HCT116 (cell line): ENCODE data around the gene SLC25A33. TPM values are rescaled to one million over a fixed set of nuclear protein-coding genes. Genes with fewer than 3 reads are reported as not detected.
"Not testable (repeated sequence)": the region's sequence is repeated elsewhere in the genome, so short reads cannot be mapped to it uniquely, and the experiment has no call there.

Experiments used
- ATAC-seq: fragments of 200-7000 bp; cut with Tn5 transposase; 2 replicates; pipeline ENCODE4 v1.9.1; 2020; ENCODE audit warnings: mild to moderate bottlenecking, moderate library complexity
- BruUV-seq: library from RNA; stranded (reverse); fragments of 400-500 nt; replicated peaks from 2 replicates; lab custom pipeline; 2021; lab: Mats Ljungman, UMichigan
- CTCF ChIA-PET: fragments of 300-600 bp; sonication (Branson Sonifier 250); formaldehyde crosslinking; loops from one replicate; lab custom pipeline; 2021; ENCODE audit warnings: antibody characterized with exemption; lab: Charles Lee
- POLR2A ChIA-PET: fragments of 300-600, 350-600 bp; sonication (Branson Sonifier 250); formaldehyde crosslinking; loops from one replicate; lab custom pipeline; 2021; ENCODE audit warnings: antibody characterized with exemption; lab: Charles Lee
- RAD21 ChIA-PET, 2 experiments: fragments of 300-600 bp; sonication (Branson Sonifier 250); formaldehyde crosslinking; loops; one replicate each; lab custom pipeline; 2023; ENCODE audit warnings: low total read pairs in 2 of 2; ENCODE audit not compliant: uncharacterized antibody in 2 of 2, unreplicated experiment in 2 of 2, low non-redundant PET in 1 of 2; lab: Charles Lee
- DNase-seq: peaks from one replicate; pipeline ENCODE4 v3.0.0-alpha.2; 2010; ENCODE audit warnings: low read depth, low spot score
- H2AFZ ChIP-seq: fragments of 200-600 bp; shearing (Covaris generic), sonication (generic); 2 replicates; pipeline ENCODE4 v1.6.1; 2017; ENCODE audit warnings: low read depth, mixed run types, mixed read lengths, antibody characterized with exemption, low read length; ENCODE audit not compliant: poor library complexity, severe bottlenecking
- H3K27ac ChIP-seq: 2 replicates; pipeline ENCODE4 v1.5.1; 2012; ENCODE audit warnings: low read depth, low read length
- H3K27me3 ChIP-seq: fragments of 200-600 bp; sonication (generic); 2 replicates; pipeline ENCODE4 v1.6.1; 2016; ENCODE audit warnings: mixed run types, low read length, mixed read lengths; ENCODE audit not compliant: insufficient read depth
- H3K36me3 ChIP-seq, 2 experiments: fragments of 200-500 bp in 1 of 2; fragments of 200-600 bp in 1 of 2; sonication (Bioruptor generic) in 1 of 2; sonication (generic) in 1 of 2; 2 replicates each; pipeline versions ENCODE4 v1.5.1 to v1.6.1; 2014 to 2016; ENCODE audit warnings: low read length in 2 of 2, inconsistent platforms in 1 of 2, mixed read lengths in 1 of 2, mixed run types in 1 of 2; ENCODE audit not compliant: insufficient read depth in 2 of 2, control insufficient read depth in 1 of 2
- H3K4me1 ChIP-seq, 2 experiments: fragments of 200-600 bp in 1 of 2; sonication (generic) in 1 of 2; 2 replicates each; pipeline versions ENCODE4 v1.5.1 to v1.6.1; 2012 to 2017; ENCODE audit warnings: low read length in 2 of 2, inconsistent platforms in 1 of 2, mild to moderate bottlenecking in 1 of 2, mixed read lengths in 1 of 2, mixed run types in 1 of 2, moderate library complexity in 1 of 2; ENCODE audit not compliant: insufficient read depth in 2 of 2, control insufficient read depth in 1 of 2
- H3K4me2 ChIP-seq: fragments of 200-600 bp; sonication (generic); 2 replicates; pipeline ENCODE4 v1.6.1; 2017; ENCODE audit warnings: mixed run types, low read length, mixed read lengths
- H3K4me3 ChIP-seq, 2 experiments: fragments of 200-600 bp in 1 of 2; sonication (generic) in 1 of 2; replicated peaks in 1 of 2; 2 replicates each; pipeline ENCODE4 v1.5.1; 2011 to 2016; ENCODE audit warnings: low read length in 2 of 2, control low read depth in 1 of 2, low read depth in 1 of 2, mild to moderate bottlenecking in 1 of 2, mixed read lengths in 1 of 2, mixed run types in 1 of 2
- H3K79me2 ChIP-seq: fragments of 200-600 bp; sonication (generic); 2 replicates; pipeline ENCODE4 v1.6.1; 2017; ENCODE audit warnings: mild to moderate bottlenecking, mixed run types, low read length, moderate library complexity, mixed read lengths; ENCODE audit not compliant: insufficient read depth
- H3K9ac ChIP-seq: fragments of 200-600 bp; sonication (generic); 2 replicates; pipeline ENCODE4 v1.6.1; 2016; ENCODE audit warnings: low read length, mixed read lengths
- H3K9me2 ChIP-seq: fragments of 200-600 bp; sonication (generic), shearing (Covaris generic); 2 replicates; pipeline ENCODE4 v1.6.1; 2017; ENCODE audit warnings: mixed run types, mild to moderate bottlenecking, moderate library complexity; ENCODE audit not compliant: insufficient read depth
- H3K9me3 ChIP-seq, 2 experiments: fragments of 200-500 bp in 1 of 2; fragments of 200-600 bp in 1 of 2; sonication (Bioruptor generic) in 1 of 2; sonication (generic) in 1 of 2; 2 replicates each; pipeline ENCODE4 v1.6.1; 2014 to 2017; ENCODE audit warnings: low read length in 2 of 2, mixed read lengths in 2 of 2, inconsistent platforms in 1 of 2, low read depth in 1 of 2, mild to moderate bottlenecking in 1 of 2, mixed run types in 1 of 2, moderate library complexity in 1 of 2; ENCODE audit not compliant: control insufficient read depth in 1 of 2, insufficient read depth in 1 of 2
- H4K20me1 ChIP-seq: fragments of 200-600 bp; sonication (generic), shearing (Covaris generic); 2 replicates; pipeline ENCODE4 v1.6.1; 2017; ENCODE audit warnings: mixed run types, mild to moderate bottlenecking, moderate library complexity; ENCODE audit not compliant: insufficient read depth
- CEBPB ChIP-seq: IDR thresholded peaks from 2 replicates; pipeline ENCODE4 v1.6.1; 2012; ENCODE audit warnings: low read depth
- EGR1 ChIP-seq: IDR thresholded peaks from 2 replicates; pipeline ENCODE4 v1.6.1; 2012; ENCODE audit warnings: low read depth
- ELF1 ChIP-seq: IDR thresholded peaks from 2 replicates; pipeline ENCODE4 v1.6.1; 2012; ENCODE audit warnings: low read depth, borderline replicate concordance
- EZH2 ChIP-seq: fragments of 200-600 bp; sonication (generic); IDR thresholded peaks from 2 replicates; pipeline ENCODE4 v1.6.1; 2017; ENCODE audit warnings: antibody characterized with exemption, mixed run types
- EZH2phosphoT487 ChIP-seq: fragments of 200-600 bp; IDR thresholded peaks from 2 replicates; pipeline ENCODE4 v1.6.1; 2018; ENCODE audit warnings: antibody characterized with exemption, borderline replicate concordance
- FOSL1 ChIP-seq: IDR thresholded peaks from 2 replicates; pipeline ENCODE4 v1.6.1; 2012; ENCODE audit warnings: low read depth
- JUND ChIP-seq: IDR thresholded peaks from 2 replicates; pipeline ENCODE4 v1.6.1; 2012
- POLR2A ChIP-seq: IDR thresholded peaks from 2 replicates; pipeline ENCODE4 v1.7.0; 2011; ENCODE audit warnings: borderline replicate concordance; ENCODE audit not compliant: insufficient read depth, insufficient read length; ENCODE audit errors: extremely low read depth
- RAD21 ChIP-seq: IDR thresholded peaks from 2 replicates; pipeline ENCODE4 v1.6.1; 2012; ENCODE audit warnings: low read depth, mild to moderate bottlenecking
- SIN3A ChIP-seq: IDR thresholded peaks from 2 replicates; pipeline ENCODE4 v1.6.1; 2012; ENCODE audit warnings: low read depth
- SP1 ChIP-seq: IDR thresholded peaks from 2 replicates; pipeline ENCODE4 v1.6.1; 2012; ENCODE audit warnings: low read depth
- SRF ChIP-seq: IDR thresholded peaks from 2 replicates; pipeline ENCODE4 v1.6.1; 2012; ENCODE audit warnings: low read depth
- TCF7L2 ChIP-seq: IDR thresholded peaks from 2 replicates; pipeline ENCODE4 v1.7.0; 2011; ENCODE audit warnings: borderline replicate concordance, inconsistent platforms; ENCODE audit not compliant: insufficient read depth, insufficient read length; ENCODE audit errors: extremely low read depth
- YY1 ChIP-seq: IDR thresholded peaks from 2 replicates; pipeline ENCODE4 v1.6.1; 2011; ENCODE audit warnings: low read length, low read depth, moderate library complexity, mild to moderate bottlenecking; ENCODE audit not compliant: insufficient replicate concordance; ENCODE audit errors: extremely low read depth
- ZNF274 ChIP-seq: fragments of 200-500 bp; sonication (Bioruptor generic); IDR thresholded peaks from 2 replicates; pipeline ENCODE4 v1.6.1; 2014; ENCODE audit warnings: mild to moderate bottlenecking, low read depth, low read length, inconsistent platforms
- intact Hi-C: fragments of 100-400 bp; cut with micrococcal nuclease; formaldehyde crosslinking; loops from 2 replicates; pipeline ENCODE4 v1.10.0; 2022
- total RNA-seq: library from RNA; stranded (reverse); gene quantifications from one replicate; pipeline ENCODE4 v1.2.1, GENCODE V29; 2021; ENCODE audit not compliant: unreplicated experiment
- TF ChIP-seq, protein P1 (sequence below): IDR thresholded peaks from 2 replicates; pipeline ENCODE4 v1.6.1; 2012
- TF ChIP-seq, protein P2 (sequence below): IDR thresholded peaks from 2 replicates; pipeline ENCODE4 v1.6.1; 2012
- TF ChIP-seq, protein P3 (sequence below): IDR thresholded peaks from 2 replicates; pipeline ENCODE4 v1.6.1; 2012; ENCODE audit warnings: low read depth

Gene SLC25A33
- total RNA-seq, 1 experiment from 2014 or later: 9.8 TPM

DNA sequence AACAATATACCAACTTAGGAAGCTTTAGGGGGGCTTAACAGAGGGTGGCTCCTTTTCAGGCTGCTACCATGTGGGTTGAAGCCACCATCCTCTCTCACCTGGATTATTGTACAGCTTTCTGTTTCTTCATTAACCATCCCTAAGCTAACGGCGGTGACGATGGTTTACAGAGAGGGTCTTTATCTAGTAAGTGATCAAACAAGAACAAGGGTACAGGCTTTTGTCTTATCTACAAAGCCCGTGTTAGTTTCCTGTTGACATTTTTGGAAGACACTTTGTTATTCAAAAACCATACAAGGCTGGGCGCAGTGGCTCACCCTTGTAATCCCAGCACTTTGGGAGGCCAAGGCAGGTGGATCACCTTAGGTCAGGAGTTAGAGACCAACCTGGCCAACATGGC, 20.4 kb downstream of the SLC25A33 start:
- Histone ChIP-seq H3K27me3 (no peaks in the 10 kb centered on the region), H3K36me3 (peaks cover 20 to 49% of the 10 kb centered on the region in 2 experiments), H2AFZ (no peak overlapping the region), H4K20me1 (peaks cover 9% of the 10 kb centered on the region), H3K9me2 (no peaks in the 10 kb centered on the region), H3K9ac (no peak overlapping the region), H3K9me3 (no peaks in the 10 kb centered on the region), H3K27ac (no peak overlapping the region), H3K4me3 (no peak overlapping the region), H3K4me1 (peaks cover 8 to 15% of the 10 kb centered on the region in 2 experiments), H3K79me2 (peaks cover 79% of the 10 kb centered on the region), H3K4me2 (no peak overlapping the region)
- TF ChIP-seq SRF: no peak
- TF ChIP-seq FOSL1: no peak
- no peak for TF ChIP-seq POLR2A
- no peak for TF ChIP-seq TCF7L2
- no peak for TF ChIP-seq YY1
- no peak for TF ChIP-seq RAD21
- no peak for TF ChIP-seq SIN3A
- TF ChIP-seq, protein P1, sequence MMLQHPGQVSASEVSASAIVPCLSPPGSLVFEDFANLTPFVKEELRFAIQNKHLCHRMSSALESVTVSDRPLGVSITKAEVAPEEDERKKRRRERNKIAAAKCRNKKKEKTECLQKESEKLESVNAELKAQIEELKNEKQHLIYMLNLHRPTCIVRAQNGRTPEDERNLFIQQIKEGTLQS: no peak
- TF ChIP-seq JUND: no peak
- no peak for TF ChIP-seq CEBPB
- TF ChIP-seq EGR1: no peak
- TF ChIP-seq, protein P2, sequence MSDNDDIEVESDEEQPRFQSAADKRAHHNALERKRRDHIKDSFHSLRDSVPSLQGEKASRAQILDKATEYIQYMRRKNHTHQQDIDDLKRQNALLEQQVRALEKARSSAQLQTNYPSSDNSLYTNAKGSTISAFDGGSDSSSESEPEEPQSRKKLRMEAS: no peak
- TF ChIP-seq, protein P3, sequence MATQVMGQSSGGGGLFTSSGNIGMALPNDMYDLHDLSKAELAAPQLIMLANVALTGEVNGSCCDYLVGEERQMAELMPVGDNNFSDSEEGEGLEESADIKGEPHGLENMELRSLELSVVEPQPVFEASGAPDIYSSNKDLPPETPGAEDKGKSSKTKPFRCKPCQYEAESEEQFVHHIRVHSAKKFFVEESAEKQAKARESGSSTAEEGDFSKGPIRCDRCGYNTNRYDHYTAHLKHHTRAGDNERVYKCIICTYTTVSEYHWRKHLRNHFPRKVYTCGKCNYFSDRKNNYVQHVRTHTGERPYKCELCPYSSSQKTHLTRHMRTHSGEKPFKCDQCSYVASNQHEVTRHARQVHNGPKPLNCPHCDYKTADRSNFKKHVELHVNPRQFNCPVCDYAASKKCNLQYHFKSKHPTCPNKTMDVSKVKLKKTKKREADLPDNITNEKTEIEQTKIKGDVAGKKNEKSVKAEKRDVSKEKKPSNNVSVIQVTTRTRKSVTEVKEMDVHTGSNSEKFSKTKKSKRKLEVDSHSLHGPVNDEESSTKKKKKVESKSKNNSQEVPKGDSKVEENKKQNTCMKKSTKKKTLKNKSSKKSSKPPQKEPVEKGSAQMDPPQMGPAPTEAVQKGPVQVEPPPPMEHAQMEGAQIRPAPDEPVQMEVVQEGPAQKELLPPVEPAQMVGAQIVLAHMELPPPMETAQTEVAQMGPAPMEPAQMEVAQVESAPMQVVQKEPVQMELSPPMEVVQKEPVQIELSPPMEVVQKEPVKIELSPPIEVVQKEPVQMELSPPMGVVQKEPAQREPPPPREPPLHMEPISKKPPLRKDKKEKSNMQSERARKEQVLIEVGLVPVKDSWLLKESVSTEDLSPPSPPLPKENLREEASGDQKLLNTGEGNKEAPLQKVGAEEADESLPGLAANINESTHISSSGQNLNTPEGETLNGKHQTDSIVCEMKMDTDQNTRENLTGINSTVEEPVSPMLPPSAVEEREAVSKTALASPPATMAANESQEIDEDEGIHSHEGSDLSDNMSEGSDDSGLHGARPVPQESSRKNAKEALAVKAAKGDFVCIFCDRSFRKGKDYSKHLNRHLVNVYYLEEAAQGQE: no peak
- no peak for TF ChIP-seq SP1
- no peak for TF ChIP-seq EZH2phosphoT487
- TF ChIP-seq ELF1: no peak
- no peak for TF ChIP-seq ZNF274
- no peak for TF ChIP-seq EZH2
- POLR2A ChIA-PET: no interaction called here
- intact Hi-C loops: no loop called here
- ATAC-seq (no peak), DNase-seq (no peak)
- RAD21 ChIA-PET: no interaction called here
- no TSS peak for BruUV-seq
- CTCF ChIA-PET: no interaction called here

DNA sequence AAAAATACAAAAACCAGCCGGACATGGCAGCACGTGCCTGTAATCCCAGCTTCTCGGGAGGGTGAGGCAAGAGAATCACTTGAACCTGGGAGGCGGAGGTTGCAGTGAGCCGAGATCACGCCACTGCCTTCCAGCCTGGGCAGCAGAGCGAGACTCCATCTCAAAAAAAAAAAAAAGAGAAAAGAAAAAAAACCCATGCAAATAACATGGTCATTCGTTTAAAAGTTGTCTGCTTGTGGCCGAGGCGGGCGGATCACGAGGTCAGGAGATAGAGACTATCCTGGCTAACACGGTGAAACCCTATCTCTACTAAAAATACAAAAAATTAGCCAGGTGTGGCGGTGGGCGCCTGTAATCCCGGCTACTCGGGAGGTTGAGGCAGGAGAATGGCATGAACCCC, 20.8 kb downstream of the SLC25A33 start:
- BruUV-seq, H4K20me1 ChIP-seq, RAD21 ChIA-PET, ATAC-seq, CTCF ChIA-PET, H3K27me3 ChIP-seq, H3K4me2 ChIP-seq, H3K9me2 ChIP-seq, H3K27ac ChIP-seq, H2AFZ ChIP-seq, H3K9me3 ChIP-seq, H3K4me3 ChIP-seq, H3K9ac ChIP-seq, POLR2A ChIA-PET, intact Hi-C loops, DNase-seq: not testable (repeated sequence)
- Histone ChIP-seq H3K79me2 (peaks cover 80% of the 10 kb centered on the region), H3K4me1 (peaks cover 5 to 11% of the 10 kb centered on the region in 2 experiments), H3K36me3 (peaks cover 20 to 49% of the 10 kb centered on the region in 2 experiments)
